Body of pancreas (tissue), 4 donors: ENCODE data around the gene ENTPD8.

Experiments
- CTCF ChIP-seq, 7 experiments: fragments of 450-650 bp in 4 of 7; fragments of 200-600 bp in 3 of 7; sonication (generic) in 3 of 7; IDR thresholded peaks; one replicate each; pipeline ENCODE4 v1.5.1; 2016 to 2019; ENCODE audit warnings: antibody characterized with exemption in 7 of 7
- POLR2A ChIP-seq, 3 donors: fragments of 450-650 bp; IDR thresholded peaks; one replicate each; pipeline ENCODE4 v1.6.1; 2016; ENCODE audit warnings: antibody characterized with exemption in 3 of 3, mild to moderate bottlenecking in 2 of 3

- TF ChIP-seq CTCF (IDR thresholded peaks at IDR 0.05) (no peak), POLR2A (IDR thresholded peaks at IDR 0.05) (no peak)
These were observed 12.2 kb downstream of the ENTPD8 start for GRCh38 chr9:137428841-137429545.
